ENCODE results near the gene SLC16A5.

DNA sequence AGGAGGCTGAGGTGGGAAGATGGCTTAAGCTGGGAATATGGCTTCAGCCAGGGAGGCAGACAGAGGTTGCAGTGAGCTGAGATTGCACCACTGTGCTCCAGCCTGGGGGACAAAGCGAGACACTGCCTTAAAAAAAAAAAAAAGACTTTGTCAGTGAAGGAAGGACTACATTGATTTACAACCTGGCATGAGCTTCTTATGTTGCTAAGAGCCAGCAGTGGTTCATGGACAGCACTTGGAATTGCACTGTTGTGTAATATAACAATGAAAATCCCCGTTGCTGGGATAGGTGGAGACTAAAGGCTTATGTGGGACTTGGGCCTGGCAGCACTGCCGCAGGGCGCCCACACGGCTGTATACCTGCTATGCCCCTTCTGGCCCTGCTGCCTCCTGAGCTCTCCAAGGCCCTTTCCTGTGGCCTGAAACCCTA, 14.1 kb upstream of the SLC16A5 start:
- TF ChIP-seq POLR2A (IDR thresholded peaks at IDR 0.05; ENCODE audit: extremely low read depth, insufficient read length), result no peak
- no peak for TF ChIP-seq CTCF (IDR thresholded peaks at IDR 0.05; ENCODE audit: low read depth, low read length)
- TF ChIP-seq MAX (IDR thresholded peaks at IDR 0.05; ENCODE audit: low read depth, low read length), result no peak

Measured in NB4 (cell line).